HG02759 (cell line): ENCODE measurements around the gene CEBPE.

Experiments used
- ATAC-seq: cut with Tn5 transposase; IDR thresholded peaks from one replicate; pipeline ENCODE4 v1.9.1; 2021; ENCODE audit warnings: mild to moderate bottlenecking, moderate library complexity; ENCODE audit not compliant: unreplicated experiment

Gene CEBPE

DNA sequence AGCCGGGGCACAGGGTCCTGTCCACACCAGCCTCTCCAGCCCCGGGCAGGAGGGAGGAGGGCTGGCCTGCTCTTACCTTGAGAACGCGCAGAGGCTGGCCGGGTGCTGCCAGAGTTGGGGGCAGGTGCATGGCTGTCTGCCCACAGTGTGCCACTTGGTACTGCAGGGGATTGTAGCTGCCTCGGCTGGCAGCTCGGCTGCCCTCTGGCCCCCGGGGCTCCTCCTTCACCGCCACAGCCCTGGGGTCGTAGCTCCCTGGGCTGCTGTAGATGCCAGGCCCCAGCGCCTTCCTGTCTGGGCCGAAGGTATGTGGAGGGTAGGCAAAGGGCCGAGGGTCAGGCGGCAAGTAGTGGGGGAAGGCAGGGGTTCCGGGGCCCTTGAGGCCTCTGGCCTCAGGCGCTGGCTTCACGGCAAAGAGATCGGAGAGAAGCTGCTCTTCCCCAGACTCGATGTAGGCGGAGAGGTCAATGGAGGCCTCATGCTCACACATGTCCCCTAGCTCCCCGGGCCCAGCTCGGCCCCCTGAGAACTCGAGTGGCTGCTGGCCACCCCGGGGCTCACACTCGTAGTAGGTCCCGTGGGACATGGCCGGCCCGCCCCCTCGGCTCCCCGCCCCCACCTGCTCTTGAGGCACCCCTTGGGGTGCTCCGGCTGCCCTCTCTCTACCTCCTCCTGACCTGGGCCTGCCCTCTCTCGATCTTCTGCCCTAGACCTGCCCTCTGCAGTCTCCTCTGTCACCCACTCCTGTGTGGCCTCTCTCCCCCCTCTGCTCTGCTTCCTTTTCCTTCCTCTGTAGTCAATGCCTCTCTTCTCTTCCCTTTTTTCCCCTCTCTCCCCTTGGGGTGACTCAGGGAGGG lies at the start of gene CEBPE:
TSS of gene CEBPE (minus strand) at position 750 of the 857 bp plus-strand sequence. CDS start at position 586, 164 bp downstream.
- ATAC-seq, result no peak

DNA sequence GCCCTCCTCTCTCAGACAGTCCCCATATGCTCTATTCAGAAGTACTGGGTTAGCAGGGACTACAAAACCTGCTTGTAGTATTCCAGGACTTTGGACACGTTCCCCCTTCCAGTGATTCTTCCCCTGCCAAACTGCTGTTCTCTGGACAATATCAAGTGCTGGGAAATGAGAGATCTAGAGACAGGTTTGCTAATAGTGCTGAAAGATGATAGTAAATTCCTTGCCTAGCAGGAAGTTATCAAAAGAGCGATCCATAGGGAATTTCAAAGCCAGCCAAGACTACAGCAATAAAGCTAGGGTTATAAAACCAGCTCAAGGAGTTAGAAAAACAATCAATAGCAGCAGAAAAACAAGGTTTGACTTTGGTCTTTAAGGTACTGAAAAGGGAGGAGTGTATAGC lies 49.2 kb upstream of the CEBPE start:
- ATAC-seq, result no peak

DNA sequence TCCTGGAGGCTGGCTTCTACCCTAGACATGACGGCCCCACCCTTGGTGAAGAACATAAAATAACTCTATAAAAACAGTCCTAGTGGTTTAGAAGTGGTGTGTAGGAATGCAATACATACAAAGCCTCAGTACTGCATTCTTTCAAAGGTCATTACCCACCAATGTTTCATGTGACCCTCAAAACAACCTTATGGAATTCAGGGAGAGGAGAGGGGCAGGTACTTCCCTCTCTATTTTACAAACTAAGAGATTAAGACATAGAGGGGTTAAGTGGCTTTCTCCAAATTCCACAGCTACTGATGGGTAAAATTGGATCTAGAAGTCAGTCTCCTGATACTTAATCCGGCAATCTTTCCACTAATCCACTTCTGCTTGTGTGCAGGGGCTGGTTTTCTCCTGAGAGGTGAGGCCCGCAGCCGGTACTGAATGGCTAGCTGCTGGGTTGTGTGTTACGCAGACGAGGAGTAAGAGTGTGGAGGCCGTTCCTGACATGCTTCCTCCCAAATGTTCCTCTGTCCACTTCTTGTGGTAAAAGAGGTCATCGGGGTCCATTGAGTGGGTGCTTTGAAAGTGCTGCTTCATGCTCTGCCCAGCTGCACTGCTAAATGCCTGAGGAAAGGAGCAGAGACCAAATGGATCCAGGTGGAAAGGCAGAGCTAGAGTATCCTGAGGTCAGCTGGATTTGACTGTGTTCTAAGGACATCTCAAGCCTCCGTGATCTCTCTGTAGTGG lies 48.2 kb upstream of the CEBPE start:
- no peak for ATAC-seq

DNA sequence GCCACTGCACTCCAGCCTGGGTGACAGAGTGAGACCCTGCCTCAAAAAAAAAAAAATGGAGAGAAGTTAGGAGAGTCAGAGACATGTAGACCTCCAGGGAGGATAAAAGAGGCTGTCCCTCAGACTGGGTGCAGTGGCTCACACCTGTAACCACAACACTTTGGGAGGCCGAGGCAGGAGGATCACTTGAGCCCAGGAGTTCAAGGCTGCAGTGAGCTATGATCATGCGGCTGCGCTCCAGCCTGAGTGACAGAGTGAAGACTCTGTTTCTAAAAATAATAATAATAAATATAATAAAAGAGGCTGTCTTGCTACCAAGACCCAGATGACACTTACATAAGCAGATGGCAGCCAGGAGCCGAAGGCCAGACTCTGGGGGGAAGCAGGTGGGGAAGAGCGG lies 45.9 kb upstream of the CEBPE start:
- no peak for ATAC-seq

DNA sequence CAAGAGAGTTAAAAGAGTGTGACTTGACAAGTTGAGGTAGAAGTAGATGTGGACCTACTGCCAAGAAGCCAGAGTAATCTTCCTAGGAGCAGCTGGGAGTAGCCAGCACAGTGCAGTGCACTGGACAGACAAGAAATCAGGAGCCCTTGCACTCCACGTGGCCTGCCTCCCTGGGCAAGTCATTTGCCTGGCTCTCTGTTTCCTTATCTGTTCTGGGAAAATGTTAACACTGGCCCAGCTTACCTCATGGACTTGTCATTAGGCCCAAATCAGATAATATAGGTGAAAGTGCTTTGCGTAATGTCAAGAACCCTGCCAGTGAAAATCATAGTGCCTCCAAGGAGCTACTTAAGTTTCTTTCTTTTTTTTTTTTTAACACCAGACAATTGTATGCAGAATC lies 45.2 kb upstream of the CEBPE start:
- no peak for ATAC-seq

DNA sequence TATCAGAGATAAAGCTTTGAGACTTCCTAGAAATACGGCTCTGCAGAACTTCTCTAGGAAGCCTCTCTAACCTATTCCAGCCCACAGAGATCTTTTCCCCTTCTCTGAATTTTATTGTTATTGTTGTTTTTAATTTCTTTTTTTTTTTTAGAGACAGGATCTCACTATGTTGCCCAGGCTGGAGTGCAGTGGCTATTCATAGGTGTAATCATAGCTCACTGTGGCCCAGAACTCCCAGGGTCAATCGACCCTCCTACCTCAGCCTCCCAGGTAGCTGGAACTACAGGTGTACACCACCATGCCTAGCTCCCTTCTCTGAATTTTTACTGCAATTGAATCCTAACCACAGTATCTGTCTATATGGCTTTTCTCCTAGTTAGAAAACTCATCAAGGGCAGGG lies 44.8 kb upstream of the CEBPE start:
- ATAC-seq, result no peak

DNA sequence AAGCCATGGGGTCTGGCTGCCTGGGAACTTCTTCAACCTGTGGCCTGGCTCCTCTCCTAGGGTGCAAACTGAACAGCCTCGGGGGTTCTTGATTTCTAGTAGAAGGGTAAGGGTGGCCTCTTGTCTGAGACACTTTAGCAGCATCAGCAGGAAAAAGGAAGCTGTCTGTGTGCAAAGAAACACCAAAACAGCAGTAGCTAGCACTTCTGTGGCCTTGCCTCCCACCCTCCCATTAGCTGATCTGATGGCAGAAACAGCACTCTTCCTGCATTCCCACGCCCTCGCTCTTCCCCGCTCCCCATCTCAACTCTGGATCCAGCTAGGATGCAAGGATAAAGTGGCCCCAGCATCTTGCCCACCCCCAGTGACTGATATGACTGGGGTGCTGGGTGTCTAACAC lies 43.7 kb upstream of the CEBPE start:
- no peak for ATAC-seq

DNA sequence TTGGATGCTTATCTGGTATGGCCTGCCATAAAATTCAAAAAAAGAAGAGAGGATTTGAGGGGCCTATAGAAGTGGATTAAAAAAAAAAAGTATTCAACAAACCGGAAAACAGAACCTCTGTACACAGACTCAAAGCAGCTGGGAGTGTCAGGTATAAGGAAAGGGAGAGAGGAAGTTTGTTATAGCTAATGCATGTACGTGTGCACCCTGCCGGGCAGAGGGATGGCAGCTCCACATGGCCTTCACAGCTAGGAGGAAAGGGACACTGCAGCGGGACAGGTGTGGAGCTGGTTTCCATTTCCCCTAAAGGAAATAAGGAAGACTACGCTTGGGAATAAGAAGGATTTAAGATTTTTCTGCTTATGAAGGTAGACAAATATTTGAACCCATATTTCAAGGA lies 43.0 kb upstream of the CEBPE start:
- no peak for ATAC-seq

DNA sequence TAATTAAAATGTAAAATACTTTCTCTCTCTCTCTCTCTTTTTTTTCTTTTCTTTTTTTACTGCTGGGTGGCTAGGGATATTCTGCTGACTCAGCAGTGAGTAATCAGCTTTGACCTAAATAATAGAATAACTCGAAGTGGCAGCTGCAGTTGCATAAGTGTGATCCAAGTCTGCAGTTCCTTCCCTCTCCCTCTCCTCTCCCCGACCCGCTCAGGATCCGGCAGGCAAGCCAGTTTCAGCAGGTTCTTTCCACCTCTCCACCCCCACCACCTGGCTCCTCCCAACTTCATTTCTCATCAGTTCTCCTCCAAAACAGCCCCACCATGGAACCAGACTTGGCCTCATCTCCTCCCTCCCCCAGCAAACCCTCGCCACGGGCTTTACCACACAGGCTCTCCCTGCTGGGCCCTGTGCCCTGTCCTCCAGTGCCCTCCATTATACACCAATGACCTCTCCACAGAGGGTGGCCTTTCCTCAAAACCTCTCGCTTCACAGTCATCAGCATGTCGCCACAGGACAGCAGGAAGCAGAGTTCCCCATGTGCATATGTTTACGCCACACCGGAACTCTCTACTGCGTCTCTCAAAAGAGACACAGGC lies 42.0 kb upstream of the CEBPE start:
- no peak for ATAC-seq

DNA sequence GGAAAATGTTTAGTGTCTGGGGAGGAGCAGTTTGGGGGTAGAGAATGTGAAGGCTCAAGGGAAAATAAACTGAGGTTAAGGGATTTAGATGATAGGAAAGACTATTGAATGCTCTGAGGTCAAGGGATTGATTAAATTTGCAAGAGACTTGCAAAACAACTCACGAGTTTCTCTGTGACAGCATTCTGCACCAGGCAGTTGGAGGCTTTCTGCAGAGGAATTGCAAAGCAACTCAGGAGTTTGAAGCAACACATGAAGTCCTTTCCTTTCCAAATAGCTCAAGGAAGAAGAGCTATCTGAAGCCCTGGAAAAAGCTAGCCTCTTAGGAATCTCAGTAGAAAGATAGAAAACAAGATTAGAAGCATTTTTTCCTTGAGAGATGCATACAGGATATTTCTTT lies 40.5 kb upstream of the CEBPE start:
- no peak for ATAC-seq

DNA sequence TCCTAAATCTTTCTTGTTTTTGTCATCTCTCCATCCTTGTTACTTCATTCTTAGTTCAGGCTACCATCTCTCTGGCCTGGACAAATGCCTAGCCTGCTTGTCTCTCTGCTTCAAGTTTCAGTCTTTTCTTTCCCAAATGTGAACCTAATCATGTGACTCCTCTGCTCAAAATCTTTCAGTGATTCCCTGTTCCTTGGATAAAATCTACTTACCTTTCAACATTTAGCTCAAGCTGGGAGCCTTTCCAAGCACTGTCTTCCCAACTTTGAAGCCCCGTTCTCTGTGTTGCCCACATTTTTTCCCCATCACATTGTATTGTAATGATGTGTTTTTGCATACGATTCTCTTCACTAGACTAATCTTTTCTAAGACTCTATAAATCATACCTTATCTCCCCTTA lies 39.7 kb upstream of the CEBPE start:
- ATAC-seq, result no peak

DNA sequence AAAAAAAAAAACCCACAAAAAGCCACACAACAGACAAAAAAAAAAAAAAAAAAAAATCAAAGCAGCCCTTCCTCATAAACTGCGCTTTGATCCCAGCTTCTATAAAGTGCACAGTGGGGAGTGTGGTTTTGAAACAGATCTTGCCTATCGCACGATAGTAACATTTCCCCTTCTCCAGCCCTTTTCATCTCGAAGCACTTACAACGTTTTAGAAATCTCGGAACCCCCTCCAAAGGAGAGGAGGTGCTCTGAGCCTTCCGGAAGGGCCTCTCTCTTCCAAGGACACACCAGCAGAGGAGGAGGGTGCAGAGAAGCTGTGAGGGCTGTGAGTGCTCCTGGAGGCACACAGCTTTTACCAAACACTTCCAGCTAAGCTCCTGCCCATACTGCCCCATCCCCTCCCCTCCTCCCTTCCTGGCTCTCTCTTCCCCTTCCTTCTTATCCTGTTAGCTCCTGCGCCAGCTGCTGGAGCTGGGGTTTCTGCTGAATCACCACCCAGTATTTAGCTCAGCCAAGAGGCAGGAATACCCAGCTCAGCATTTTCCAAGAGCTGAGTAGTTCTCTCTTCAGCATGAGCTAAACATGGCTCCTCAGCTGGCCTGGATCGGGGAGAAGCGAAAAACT lies 36.0 kb upstream of the CEBPE start:
- ATAC-seq, result no peak

DNA sequence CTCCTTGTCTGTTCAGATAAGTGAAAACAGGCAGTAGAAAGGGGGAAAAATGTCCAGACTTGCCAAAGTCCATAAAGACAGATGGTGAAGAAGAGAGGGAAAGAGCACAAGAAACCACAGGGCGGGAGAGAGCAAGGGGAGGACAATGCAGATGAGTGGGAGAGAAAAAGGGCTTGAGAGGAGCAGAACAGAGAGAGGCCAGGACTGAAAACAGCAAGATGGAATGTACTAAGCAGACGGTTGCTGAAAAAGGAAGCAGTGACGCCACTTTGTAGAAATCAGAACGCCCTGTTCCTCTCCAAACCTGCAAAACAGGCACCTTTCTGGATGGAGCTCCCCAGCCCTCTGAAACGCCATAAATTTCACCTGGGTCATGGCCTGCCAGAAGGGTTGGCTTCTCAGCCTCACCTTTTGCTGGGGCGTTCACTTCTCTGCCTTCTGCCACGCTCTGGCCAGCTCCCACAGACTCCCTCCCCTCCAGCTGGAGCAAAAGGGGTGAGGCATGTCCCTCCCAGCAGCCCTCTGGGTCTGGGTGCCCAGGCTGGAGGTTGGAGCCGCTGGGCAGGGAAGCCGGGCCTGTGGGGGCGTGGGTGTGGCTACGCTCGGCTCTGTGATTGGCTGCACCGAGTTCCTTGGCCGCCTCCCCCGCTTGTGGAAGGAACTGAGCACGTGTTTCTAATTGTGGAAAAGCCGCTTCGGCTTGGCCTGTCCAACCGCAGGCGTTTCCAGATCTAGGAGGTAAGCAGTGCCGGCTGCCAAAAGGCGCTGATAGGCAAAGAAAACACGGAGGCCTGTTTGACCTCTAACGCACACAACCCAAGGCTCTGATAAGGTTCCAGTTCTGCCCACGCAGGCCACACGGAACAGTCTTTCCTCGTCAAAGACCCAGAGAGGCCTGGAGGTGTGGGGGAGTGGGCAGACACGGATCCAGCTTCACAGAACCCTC lies 35.1 kb upstream of the CEBPE start:
- ATAC-seq, result no peak

DNA sequence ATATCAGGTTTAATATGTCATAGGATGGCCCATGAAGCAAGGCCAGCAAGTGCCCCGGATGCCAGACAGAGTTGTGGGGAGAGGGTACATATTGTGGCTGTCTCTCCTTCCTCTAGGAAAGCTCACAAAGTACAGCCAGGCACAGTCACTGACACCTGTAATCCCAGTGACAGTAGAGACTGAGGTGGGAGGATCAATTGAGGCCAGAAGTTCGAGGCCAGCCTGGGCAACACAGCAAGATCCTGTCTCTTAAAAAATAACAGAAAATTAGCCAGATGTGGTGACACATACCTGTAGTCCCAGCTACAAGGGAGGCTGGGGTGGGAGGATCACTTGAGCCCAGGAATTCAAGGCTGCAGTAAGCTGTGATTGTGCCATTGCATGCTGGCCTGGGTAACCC lies 32.3 kb upstream of the CEBPE start:
- no peak for ATAC-seq

DNA sequence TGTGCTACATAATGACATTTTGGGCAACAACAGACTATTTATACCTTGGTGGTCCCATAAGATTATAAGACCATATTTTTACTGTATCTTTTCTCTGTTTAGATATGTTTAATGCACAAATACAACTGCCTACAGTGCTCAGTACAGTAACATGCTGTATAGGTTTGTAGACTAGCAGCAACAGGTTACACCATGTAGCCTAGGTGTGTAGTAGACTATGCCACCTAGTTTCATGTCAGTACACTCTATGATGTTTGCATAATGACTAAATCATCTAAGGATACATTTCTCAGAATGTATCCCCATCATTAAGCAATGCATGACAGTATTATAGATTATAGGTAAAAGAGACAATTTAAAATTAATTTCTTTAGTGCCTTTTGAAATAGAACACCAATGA lies 30.7 kb upstream of the CEBPE start:
- ATAC-seq, result no peak

DNA sequence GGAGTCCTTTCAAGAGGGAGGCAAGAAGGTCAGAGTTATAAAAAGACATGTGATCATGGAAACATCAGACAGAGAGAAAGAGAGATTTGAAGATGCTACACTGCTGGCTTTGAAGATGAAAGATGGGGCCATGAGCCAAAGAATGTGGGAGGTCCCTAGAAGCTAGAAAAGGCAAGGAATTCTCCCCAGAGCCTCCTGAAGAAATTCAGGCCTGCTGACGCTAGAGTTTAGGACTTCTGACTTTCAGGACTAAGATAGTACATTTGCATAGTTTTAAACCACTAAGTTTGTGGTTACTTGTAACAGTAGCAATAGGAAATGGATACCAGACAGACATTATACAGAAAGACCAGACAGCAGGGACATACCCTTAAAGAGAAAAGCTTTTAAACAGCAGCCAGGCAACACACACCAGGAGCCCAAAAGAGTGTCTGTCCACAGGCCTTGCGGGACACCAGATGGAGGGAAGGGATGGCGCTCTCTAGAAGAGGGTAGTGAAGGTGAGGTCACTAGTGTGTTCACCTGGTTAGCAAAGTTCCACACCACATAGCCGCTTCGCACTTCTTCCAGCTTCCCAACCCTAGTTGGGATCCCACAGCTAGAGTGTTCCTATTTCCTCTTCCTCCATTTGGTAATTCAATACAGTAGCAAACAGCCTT lies 29.7 kb upstream of the CEBPE start:
- ATAC-seq, result no peak

DNA sequence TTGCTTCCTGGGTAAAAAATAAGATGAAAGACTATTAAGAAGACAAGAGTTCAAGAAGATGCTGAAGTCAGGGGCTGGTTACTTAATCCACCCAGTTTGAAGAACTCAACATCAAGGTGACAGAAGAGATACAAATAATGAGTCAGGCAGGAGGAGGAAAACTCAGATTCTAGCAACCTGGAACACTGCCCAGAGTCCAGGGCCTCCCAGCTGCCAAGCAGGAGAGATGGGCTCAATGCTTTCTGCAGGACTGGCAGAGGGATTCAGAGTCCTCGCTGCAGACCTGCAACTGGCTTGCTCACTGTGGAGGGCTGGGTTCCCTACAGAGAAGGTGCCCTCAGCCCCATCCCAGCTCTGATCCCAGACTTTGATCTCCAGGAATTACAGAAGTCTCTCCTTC lies 28.6 kb upstream of the CEBPE start:
- ATAC-seq, result no peak

DNA sequence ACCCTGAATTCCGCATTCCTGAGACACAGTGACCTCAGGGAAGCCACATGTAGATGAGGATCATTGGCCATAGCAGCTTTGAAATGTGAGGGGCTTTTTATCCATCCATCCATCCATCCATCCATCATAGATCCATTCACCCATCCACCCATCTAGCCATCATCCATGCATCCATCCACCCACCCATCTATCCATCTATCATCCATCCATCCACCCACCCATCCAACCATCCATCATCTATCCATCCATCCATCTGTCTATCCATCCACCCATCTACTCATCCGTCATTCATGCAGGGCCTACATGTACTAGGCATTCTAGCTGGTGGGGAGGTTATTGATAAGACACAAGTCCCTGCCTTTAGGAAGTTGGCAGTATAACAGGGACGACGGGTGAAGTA lies 27.9 kb upstream of the CEBPE start:
- no peak for ATAC-seq

DNA sequence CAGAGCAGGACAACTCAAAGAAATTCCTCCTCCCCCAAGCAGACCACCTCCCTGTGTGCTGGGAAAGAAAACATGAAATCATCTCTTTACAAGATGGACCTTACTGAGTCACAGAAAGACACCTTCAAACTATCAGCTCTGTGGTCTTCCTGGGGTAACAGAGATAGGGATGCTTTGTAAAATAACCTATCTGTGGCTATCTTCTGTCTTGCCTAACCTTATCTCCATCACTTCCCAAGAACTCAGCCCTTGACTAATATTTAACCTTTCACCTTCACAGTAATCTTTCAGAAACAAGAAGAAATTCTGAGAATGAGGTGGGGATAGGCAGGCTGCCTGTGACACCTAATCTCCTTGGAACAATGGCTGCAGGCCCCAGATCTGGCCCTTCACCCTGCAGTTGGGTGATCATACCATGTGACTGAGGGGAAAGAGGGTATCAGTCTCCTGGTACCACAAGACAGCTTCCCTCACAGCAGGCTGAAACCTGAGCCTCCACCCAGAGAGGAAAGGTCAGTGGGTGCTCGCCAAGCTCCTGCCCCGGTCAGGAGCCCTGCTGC lies 27.4 kb upstream of the CEBPE start:
- ATAC-seq, result no peak
